Measurements from ENCODE around the gene MROH8. TPM values are rescaled to one million over a fixed set of nuclear protein-coding genes. Genes with fewer than 3 reads are reported as not detected.

Gene MROH8
- total and polyA plus RNA-seq, 2 experiments from 2014 or later, result 0.63 to 0.68 TPM

GRCh38 chr20:37072293-37073196 is 106.8 kb downstream of the MROH8 start (continued):
- TF ChIP-seq ZNF462 (CRISPR knock-in tag; IDR thresholded peaks at IDR 0.05) (no peak), ZNF331 (CRISPR knock-in tag; IDR thresholded peaks at IDR 0.05; ENCODE audit: low read depth) (no peak), CTCF (conservative IDR thresholded peaks at IDR 0.05; ENCODE audit: low read depth in 2 of 2) (no peak), JUNB (IDR thresholded peaks at IDR 0.05; ENCODE audit: unreplicated experiment) (no peak), STAT1 (IDR thresholded peaks at IDR 0.05; ENCODE audit: unreplicated experiment) (no peak), ZNF114 (CRISPR knock-in tag; IDR thresholded peaks at IDR 0.05) (no peak), REST (IDR thresholded peaks at IDR 0.05; ENCODE audit: unreplicated experiment) (no peak), EZH2phosphoT487 (IDR thresholded peaks at IDR 0.05; ENCODE audit: unreplicated experiment) (no peak), POLR2AphosphoS5 (IDR thresholded peaks at IDR 0.05; ENCODE audit: low read depth) (no peak)
